ENCODE data around the gene SERPIND1. TPM values are rescaled to one million over a fixed set of nuclear protein-coding genes. Genes with fewer than 3 reads are reported as not detected.

SERPIND1 gene
- total RNA-seq, 3 donors from 2014 or later = 0.29 TPM; not detected in 2

- H3K27me3 ChIP-seq = no peaks in the 10 kb centered on the region
- no peak for DNase-seq (ENCODE audit: low spot score in 2 of 2)
- H3K36me3 ChIP-seq = no peaks in the 10 kb centered on the region
- TF ChIP-seq, protein P1, sequence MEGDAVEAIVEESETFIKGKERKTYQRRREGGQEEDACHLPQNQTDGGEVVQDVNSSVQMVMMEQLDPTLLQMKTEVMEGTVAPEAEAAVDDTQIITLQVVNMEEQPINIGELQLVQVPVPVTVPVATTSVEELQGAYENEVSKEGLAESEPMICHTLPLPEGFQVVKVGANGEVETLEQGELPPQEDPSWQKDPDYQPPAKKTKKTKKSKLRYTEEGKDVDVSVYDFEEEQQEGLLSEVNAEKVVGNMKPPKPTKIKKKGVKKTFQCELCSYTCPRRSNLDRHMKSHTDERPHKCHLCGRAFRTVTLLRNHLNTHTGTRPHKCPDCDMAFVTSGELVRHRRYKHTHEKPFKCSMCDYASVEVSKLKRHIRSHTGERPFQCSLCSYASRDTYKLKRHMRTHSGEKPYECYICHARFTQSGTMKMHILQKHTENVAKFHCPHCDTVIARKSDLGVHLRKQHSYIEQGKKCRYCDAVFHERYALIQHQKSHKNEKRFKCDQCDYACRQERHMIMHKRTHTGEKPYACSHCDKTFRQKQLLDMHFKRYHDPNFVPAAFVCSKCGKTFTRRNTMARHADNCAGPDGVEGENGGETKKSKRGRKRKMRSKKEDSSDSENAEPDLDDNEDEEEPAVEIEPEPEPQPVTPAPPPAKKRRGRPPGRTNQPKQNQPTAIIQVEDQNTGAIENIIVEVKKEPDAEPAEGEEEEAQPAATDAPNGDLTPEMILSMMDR (IDR thresholded peaks at IDR 0.05) = no peak
- no peak for TF ChIP-seq POLR2AphosphoS5 (IDR thresholded peaks at IDR 0.05)
- TF ChIP-seq POLR2A (IDR thresholded peaks at IDR 0.05) = no peak
- H3K9me3 ChIP-seq = no peaks in the 10 kb centered on the region
- no peak overlapping the region for H3K27ac ChIP-seq
- no peak overlapping the region for H3K4me3 ChIP-seq
- H3K4me1 ChIP-seq = no peaks in the 10 kb centered on the region
- intact Hi-C loops (cut with DNase I; ENCODE audit: low total_unique reads) = no loop called here
These were observed 33.5 kb upstream of the SERPIND1 start for GRCh38 chr22:20740222-20740951.

DNA sequence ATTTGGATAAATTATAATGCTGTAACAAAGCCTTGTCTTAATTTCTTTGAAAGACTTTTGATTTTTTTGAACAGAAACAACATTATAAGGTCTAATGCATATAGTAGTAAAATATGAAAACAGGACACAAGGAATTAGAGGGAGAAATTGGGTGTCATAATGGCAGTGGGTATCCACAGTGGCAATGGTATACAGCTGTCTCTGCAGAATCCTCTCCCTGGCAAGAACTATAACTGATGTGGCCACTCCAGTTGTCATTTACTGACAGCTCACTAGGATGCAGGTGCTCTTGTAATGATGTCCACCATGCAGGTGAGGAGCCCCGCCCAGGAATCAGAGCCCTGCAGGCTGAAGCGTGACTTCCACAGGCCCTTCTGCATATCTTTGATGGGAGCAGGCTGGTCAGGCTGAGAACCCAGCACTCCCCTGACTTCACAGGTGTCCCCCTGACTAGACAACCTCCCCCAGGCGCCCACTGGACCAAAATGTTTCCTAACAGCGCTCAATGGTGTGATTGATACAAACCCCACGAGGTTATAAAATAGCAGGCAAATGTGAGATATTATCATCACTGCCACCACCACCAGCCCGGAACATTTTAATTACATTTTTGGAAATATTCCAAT is 32.8 kb upstream of the SERPIND1 start:
- Histone ChIP-seq H3K9me3 (no peaks in the 10 kb centered on the region), H3K27me3 (no peaks in the 10 kb centered on the region), H3K27ac (no peak overlapping the region), H3K4me1 (no peaks in the 10 kb centered on the region), H3K36me3 (no peaks in the 10 kb centered on the region), H3K4me3 (no peak overlapping the region)
- TF ChIP-seq, protein P1 (IDR thresholded peaks at IDR 0.05) = no peak
- DNase-seq (ENCODE audit: low spot score in 2 of 2) = no peak
- intact Hi-C loops (cut with DNase I; ENCODE audit: low total_unique reads) = no loop called here

DNA sequence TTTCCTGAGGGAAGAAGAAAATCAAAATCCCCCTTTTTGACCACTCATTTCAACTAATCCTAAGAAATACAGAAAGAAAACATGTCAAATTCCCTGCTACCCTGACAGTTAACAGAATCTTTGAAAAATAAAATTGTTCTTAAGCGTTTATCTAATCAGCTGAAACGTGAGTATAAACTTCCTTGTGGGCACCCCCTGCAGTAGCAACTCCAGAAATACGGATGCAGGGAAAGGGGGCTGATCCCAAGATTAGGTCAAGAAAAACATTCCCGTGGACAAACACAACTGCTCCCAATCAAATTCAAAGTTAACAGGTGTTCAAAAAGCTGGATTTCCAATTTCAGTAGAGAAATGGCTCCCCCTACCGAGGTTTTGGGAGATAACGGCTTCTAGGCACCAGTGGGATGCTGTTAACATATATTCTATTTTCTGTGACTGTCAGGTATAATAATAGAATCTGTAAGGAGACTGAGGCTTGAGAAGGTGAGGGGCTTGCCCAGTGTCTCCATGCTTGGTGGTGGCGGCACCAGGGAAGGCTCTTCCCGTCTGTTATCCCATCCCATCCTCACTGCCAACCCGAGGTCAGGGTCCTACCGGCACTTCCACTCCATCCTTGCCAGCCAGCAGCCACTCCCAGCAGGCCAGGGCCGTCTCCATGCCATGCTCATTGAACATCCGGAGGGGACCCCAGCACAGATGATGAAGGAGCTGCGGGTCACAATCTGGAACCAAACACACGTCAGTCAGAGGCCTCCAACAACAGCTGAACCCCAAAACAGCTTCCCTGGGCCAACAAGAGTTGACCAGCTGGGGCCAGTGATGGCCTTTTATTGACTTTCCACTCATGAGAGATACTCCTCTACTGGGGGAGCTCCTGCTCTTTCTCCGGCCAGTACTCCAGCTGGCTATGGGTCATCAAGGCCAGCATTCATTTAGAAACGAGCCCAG is 32.0 kb upstream of the SERPIND1 start:
- Histone ChIP-seq H3K4me3 (no peak overlapping the region), H3K4me1 (no peaks in the 10 kb centered on the region), H3K9me3 (no peaks in the 10 kb centered on the region), H3K36me3 (no peaks in the 10 kb centered on the region), H3K27ac (no peak overlapping the region), H3K27me3 (no peaks in the 10 kb centered on the region)
- TF ChIP-seq, protein P1 (IDR thresholded peaks at IDR 0.05) = peak in 2 of 3 donors; percentile 44 to 50
- TF ChIP-seq POLR2AphosphoS5 (IDR thresholded peaks at IDR 0.05) (no peak), POLR2A (IDR thresholded peaks at IDR 0.05) (no peak)
- DNase-seq (ENCODE audit: low spot score in 2 of 2) = no peak
- intact Hi-C loops (cut with DNase I; ENCODE audit: low total_unique reads) = no loop called here

DNA sequence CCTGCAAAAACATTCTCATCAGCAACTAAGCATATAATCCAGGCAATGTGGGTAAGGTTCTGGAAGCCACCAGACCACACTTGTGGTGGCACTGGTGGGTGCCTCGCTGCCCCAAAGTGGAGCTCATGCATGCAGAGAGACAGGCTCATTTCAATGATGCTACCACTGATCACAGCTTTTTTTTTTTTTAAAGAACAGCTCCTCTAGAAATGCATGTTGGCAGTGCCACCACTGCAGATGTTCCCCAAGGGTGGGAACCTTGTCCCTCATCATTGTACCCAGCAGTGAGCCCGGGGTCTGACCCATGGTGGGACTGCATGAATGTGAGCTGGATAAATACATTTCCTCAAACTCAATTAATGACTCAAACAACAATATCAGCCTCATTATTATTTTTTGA is 31.1 kb upstream of the SERPIND1 start:
- Histone ChIP-seq H3K9me3 (no peaks in the 10 kb centered on the region), H3K27ac (no peak overlapping the region), H3K36me3 (no peaks in the 10 kb centered on the region), H3K27me3 (no peaks in the 10 kb centered on the region), H3K4me3 (no peak overlapping the region), H3K4me1 (peaks cover 0 to under 1% of the 10 kb centered on the region in 2 donors)
- DNase-seq (ENCODE audit: low spot score in 2 of 2) = no peak
- intact Hi-C loops (cut with DNase I; ENCODE audit: low total_unique reads) = no loop called here
- TF ChIP-seq POLR2A (IDR thresholded peaks at IDR 0.05) (no peak), POLR2AphosphoS5 (IDR thresholded peaks at IDR 0.05) (no peak)
- TF ChIP-seq, protein P1 (IDR thresholded peaks at IDR 0.05) = no peak

All from breast epithelium (tissue), 4 donors.